Naive B cell (primary cell): ENCODE results near the gene CRB1. TPM values are rescaled to one million over a fixed set of nuclear protein-coding genes. Genes with fewer than 3 reads are reported as not detected.

ENCODE experiments used
- ATAC-seq, 2 donors: fragments of 150-1000 bp; cut with Tn5 transposase; 2 replicates each; pipeline ENCODE4 v1.10.0; 2021; ENCODE audit warnings: low read depth in 2 of 2, mild to moderate bottlenecking in 2 of 2, moderate library complexity in 2 of 2
- DNase-seq: peaks from one replicate; pipeline ENCODE4 v3.0.0; 2022
- H3K27ac Mint-ChIP-seq, 6 donors: one replicate each; pipeline ENCODE4 v1.8.0; 2020 to 2022; ENCODE audit warnings: mild to moderate bottlenecking in 6 of 6, mixed read lengths in 6 of 6, moderate library complexity in 5 of 6, inconsistent platforms in 2 of 6
- H3K27me3 Mint-ChIP-seq, 3 donors: one replicate each; pipeline ENCODE4 v1.8.0; 2021 to 2022; ENCODE audit warnings: mixed read lengths in 3 of 3, mild to moderate bottlenecking in 1 of 3
- H3K36me3 Mint-ChIP-seq, 2 donors: one replicate each; pipeline ENCODE4 v1.8.0; 2020 to 2022; ENCODE audit warnings: mixed read lengths in 2 of 2, inconsistent platforms in 1 of 2, mild to moderate bottlenecking in 1 of 2
- H3K4me1 Mint-ChIP-seq, 3 donors: one replicate each; pipeline ENCODE4 v1.8.0; 2020 to 2022; ENCODE audit warnings: mixed read lengths in 3 of 3, inconsistent platforms in 1 of 3, mild to moderate bottlenecking in 1 of 3, moderate library complexity in 1 of 3
- H3K4me3 Mint-ChIP-seq, 8 donors: one replicate each; pipeline ENCODE4 v1.8.0; 2020 to 2022; ENCODE audit warnings: mild to moderate bottlenecking in 8 of 8, mixed read lengths in 8 of 8, moderate library complexity in 8 of 8, inconsistent platforms in 2 of 8
- H3K9me3 Mint-ChIP-seq, 7 donors: one replicate each; pipeline ENCODE4 v1.8.0; 2020 to 2022; ENCODE audit warnings: mixed read lengths in 7 of 7, mild to moderate bottlenecking in 5 of 7, inconsistent platforms in 2 of 7, moderate library complexity in 1 of 7
- polyA plus RNA-seq, 6 donors: library from polyadenylated mRNA; unstranded; fragments of 300-500 nt; fragmentation: Illumina TruSeq; gene quantifications; one replicate each; pipeline ENCODE4 v1.2.3, GENCODE V29; 2021; ENCODE audit warnings: low read depth in 6 of 6

CRB1 gene
- polyA plus RNA-seq, 6 donors from 2014 or later = 0.09 to 1.4 (median 0.30) TPM; not detected in 2

DNA sequence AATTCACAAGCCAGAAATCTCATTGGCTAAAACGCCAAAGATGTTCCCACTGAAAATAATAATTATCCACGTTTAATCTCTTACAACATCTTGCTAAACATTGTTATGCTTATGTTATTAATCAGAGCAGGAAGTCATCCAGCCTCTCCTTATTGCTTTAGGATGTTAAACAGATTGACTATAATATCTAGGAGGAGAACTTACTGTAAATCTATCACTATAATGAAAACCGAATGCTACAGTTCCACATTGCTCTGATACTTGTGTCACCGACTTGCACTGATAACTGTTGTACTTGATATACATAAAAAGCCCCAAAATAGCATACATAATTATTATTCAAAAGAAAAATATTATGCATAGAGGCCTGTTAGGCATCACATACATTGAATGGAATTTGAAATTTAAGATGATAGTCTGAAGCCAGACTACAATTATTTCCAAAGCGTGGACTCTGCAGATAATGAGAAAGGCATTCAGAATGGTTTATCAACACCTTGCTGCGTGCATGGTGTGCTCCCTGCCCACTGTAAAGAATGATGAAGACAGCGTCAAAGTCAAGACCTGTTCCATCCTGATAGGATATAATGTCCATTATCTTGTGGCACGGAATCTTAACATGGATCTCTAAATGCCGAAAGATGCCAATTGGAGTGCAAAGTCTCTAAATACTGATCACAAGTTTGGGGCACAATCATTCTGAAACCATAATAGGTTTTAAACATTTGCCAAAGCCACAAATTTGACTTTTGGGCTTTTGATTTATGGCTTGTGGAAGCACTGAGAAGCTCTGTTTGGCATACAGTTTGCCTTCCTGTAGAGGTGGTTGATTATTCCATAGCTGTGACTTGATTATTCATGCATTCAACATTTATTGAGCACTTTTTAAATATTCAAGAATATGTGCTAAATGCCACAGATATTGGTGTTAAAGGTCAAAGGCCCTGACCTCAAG, 71.3 kb downstream of the CRB1 start:
- Mint-ChIP-seq H3K36me3 (no peaks in the 10 kb centered on the region), H3K4me1 (no peaks in the 10 kb centered on the region), H3K27me3 (peaks cover 6 to 18% (median 12%) of the 10 kb centered on the region in 3 donors), H3K9me3 (no peaks in the 10 kb centered on the region), H3K4me3 (no peak overlapping the region), H3K27ac (no peak overlapping the region)
- no peak for ATAC-seq
- no peak for DNase-seq

DNA sequence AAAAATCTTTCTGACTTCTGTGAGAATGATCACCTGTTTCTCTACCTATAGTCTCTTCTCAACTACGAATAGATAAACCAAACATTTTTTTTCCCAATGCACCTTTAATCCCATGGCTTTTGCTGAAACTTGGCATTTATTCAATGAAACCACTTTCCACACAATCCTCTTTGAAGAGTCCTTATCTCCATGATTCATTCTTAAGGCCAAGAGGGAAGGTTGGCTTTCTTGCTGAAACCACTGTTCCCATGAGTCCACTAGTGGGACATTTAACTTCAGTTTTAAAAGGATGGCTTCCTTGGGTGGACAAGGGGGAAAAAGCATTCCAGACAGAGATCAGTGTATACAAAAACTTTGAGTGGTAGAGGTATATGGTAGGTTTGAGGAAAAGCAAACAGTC, 73.6 kb downstream of the CRB1 start:
- Mint-ChIP-seq H3K9me3 (no peaks in the 10 kb centered on the region), H3K4me1 (no peaks in the 10 kb centered on the region), H3K36me3 (no peaks in the 10 kb centered on the region), H3K4me3 (no peak overlapping the region), H3K27ac (no peak overlapping the region), H3K27me3 (peaks cover 6 to 18% (median 12%) of the 10 kb centered on the region in 3 donors)
- no peak for ATAC-seq
- DNase-seq = no peak

DNA sequence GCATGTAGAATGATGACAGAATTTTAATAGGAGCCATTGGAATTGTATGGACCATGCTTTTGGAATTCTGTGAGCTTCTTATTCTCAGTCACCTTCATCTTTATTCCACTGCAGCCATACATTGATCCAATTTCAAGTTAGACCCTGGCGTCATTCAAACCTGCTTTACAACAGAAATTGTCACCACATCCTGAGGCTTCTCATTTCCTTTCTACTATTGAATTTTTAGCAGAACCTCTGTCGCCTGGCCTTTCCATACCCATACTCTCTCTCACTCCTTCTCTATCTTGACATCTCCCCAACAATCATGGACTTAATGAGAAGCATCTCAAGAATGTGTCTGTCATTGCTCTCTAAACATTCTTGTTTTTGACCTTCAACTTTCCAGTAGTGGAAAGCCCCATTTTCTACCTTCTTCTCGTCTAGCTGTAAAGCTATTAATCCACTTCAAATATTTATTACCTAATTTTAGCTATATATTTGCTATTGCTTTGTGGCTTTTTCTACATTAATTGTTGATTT, 74.1 kb downstream of the CRB1 start:
- Mint-ChIP-seq H3K27me3 (peaks cover 6 to 18% (median 12%) of the 10 kb centered on the region in 3 donors), H3K9me3 (no peaks in the 10 kb centered on the region), H3K4me1 (no peaks in the 10 kb centered on the region), H3K36me3 (no peaks in the 10 kb centered on the region), H3K27ac (no peak overlapping the region), H3K4me3 (no peak overlapping the region)
- ATAC-seq (no peak), DNase-seq (no peak)

DNA sequence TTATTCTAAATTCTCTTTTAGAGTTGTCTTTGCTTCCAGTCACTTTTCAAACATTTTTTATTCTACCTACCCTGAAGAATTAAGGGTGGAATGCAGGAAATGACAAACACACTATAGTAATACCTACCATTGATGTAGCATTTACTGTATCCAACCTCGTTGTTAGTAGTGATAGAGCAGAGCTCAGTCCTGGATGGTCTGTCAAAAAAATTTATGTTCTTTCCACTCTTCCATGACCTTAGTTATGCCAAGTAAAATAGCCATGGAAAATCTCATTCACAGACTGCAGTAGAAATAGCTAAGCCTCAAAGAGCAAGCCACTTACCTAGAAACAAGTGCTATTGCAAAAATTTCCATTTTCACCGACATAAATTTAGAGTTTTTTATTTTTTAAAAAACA, 74.6 kb downstream of the CRB1 start:
- Mint-ChIP-seq H3K36me3 (no peaks in the 10 kb centered on the region), H3K9me3 (no peaks in the 10 kb centered on the region), H3K27ac (no peak overlapping the region), H3K27me3 (peaks cover 6 to 18% (median 12%) of the 10 kb centered on the region in 3 donors), H3K4me1 (no peaks in the 10 kb centered on the region), H3K4me3 (no peak overlapping the region)
- DNase-seq = no peak
- ATAC-seq = no peak

DNA sequence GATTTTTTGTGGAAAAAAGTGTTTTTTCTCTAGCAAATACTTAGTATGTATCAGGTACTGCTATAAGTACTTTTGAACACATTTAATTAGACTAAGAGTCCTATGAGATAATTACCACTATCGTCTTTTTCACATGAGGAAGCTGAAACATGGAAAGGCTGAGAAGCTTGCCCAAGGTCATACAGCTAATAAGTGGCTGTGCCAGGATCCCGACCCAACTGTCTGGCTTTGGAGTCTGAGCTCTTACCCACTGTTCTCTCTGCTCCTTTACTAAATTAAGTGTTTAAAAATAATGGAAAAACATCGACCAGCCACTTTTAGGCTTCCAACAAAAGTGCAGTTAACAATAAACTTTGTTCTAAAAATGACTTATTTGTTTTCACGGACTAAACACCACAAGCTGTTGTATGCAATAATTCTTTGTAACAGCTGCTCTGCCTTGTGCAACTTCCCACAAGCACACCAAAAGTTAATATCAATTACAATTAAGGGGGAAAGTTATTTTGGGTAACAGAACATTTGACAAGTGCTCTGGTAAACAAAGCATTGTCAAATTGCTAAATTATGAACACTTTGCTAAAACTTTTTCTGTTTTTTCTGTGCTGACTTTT, 75.7 kb downstream of the CRB1 start:
- no peaks in the 10 kb centered on the region for H3K36me3 Mint-ChIP-seq
- no peak overlapping the region for H3K4me3 Mint-ChIP-seq
- no peak for DNase-seq
- no peaks in the 10 kb centered on the region for H3K4me1 Mint-ChIP-seq
- H3K27ac Mint-ChIP-seq = no peak overlapping the region
- no peak for ATAC-seq
- H3K27me3 Mint-ChIP-seq = peaks cover 6 to 18% (median 12%) of the 10 kb centered on the region in 3 donors
- no peaks in the 10 kb centered on the region for H3K9me3 Mint-ChIP-seq

DNA sequence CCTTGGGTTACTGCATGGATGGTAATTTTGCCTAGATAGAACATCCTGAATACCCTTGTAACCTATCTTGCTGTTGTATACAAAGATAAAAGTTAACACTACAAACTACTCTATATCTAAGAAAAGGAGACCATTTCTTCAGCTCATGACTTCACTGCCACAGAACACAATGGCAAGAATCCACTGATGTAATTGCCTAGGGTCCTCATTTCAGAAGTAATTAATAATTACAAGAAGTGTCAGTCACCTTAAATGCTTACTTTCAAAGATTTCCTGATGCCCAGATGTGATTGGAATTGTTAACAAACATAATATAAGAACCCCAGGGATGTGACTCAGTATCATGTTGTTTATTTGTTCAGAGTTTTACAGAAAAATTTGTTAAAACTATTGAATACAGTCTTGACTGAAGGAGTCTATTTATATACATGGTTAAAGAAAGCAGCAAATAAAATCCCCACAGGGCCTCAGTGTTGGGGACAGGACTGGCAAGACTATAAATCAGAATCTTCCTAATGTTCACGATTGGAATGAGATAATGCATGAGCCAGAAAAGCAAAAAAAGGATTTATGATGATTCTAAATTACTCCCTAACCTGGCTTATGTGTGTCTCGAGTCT, 83.9 kb downstream of the CRB1 start:
- peaks cover 0 to 6% (median 0%) of the 10 kb centered on the region in 3 donors for H3K4me1 Mint-ChIP-seq
- H3K36me3 Mint-ChIP-seq = no peaks in the 10 kb centered on the region
- H3K9me3 Mint-ChIP-seq = no peaks in the 10 kb centered on the region
- ATAC-seq = no peak
- H3K27me3 Mint-ChIP-seq = no peaks in the 10 kb centered on the region
- DNase-seq = no peak
- H3K27ac Mint-ChIP-seq = peak overlapping the region in 1 of 6 donors; percentile 4
- H3K4me3 Mint-ChIP-seq = peak overlapping the region in 1 of 8 donors; percentile 17

DNA sequence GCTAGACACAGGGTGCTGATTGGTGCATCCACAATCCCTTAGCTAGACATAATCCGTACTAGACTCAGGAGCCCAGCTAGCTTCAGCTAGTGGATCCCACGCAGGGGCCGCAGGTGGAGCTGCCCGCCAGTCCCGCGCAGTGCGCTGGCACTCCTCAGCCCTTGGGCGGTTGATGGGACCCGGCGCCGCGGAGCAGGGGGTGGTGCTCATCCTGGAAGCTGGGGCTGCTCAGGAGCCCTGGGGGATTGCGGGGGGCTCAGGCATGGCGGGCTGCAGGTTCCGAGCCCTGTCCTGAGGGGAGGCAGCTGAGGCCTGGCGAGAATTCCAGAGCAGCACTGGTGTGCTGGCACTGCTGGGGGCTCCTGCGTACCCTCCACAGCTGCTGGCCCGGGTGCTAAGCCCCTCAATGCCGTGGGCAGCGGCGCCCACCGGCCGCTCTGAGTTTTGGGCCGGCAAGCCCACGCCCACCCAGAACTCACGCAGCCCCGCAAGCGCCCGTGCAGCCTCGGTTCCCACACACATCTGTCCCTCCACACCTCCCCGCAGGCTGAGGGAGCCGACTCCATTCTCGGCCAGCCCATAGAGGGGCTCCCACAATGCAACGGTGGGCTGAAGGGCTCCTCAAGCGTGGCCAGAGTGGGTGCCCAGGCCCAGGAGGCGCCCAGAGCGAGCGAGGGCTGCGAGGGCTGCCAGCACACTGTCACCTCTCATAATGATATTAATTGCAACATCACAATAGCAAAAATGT, 87.4 kb downstream of the CRB1 start:
- ATAC-seq (no peak), DNase-seq (no peak)
- Mint-ChIP-seq H3K27ac (no peak overlapping the region), H3K4me1 (peaks cover 0 to 6% (median 0%) of the 10 kb centered on the region in 3 donors), H3K9me3 (no peaks in the 10 kb centered on the region), H3K36me3 (no peaks in the 10 kb centered on the region), H3K4me3 (no peak overlapping the region), H3K27me3 (no peaks in the 10 kb centered on the region)

DNA sequence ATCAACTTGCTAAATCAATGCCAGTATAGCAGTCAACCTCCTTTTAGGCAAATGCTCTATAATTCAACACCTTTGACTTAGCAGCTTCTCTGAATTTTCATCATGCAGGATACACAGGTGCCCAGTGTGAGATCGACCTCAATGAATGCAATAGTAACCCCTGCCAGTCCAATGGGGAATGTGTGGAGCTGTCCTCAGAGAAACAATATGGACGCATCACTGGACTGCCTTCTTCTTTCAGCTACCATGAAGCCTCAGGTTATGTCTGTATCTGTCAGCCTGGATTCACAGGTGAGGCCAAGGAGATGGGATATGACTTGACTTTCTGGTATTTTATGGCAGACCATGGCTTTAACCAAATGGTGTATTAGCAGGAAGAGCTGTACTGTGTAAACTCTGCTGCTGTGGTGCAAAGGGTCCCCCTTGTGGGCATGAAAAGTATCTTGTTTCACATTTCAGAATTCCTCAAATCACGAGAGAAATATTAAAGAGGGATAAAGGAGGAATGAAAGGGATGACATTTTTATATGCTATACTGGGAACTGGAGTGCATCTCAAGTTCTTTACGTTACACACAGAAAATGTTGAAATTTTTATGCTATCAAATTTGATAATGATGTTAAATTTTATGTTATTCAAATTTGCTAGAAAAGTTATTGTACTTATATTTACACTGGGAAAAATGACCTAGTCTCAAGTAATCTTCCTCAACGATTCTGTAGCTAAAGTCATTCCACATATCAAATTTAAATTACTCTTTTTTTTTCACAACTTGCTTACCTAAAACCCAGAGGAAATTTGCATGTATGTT, 88.9 kb downstream of the CRB1 start:
- peak overlapping the region in 1 of 6 donors; percentile 56 for H3K27ac Mint-ChIP-seq
- no peaks in the 10 kb centered on the region for H3K9me3 Mint-ChIP-seq
- peaks cover 0 to 6% (median 0%) of the 10 kb centered on the region in 3 donors for H3K4me1 Mint-ChIP-seq
- peak; percentile 21 to 35 for ATAC-seq
- DNase-seq = peak; percentile 12
- no peaks in the 10 kb centered on the region for H3K27me3 Mint-ChIP-seq
- H3K36me3 Mint-ChIP-seq = no peaks in the 10 kb centered on the region
- no peak overlapping the region for H3K4me3 Mint-ChIP-seq

DNA sequence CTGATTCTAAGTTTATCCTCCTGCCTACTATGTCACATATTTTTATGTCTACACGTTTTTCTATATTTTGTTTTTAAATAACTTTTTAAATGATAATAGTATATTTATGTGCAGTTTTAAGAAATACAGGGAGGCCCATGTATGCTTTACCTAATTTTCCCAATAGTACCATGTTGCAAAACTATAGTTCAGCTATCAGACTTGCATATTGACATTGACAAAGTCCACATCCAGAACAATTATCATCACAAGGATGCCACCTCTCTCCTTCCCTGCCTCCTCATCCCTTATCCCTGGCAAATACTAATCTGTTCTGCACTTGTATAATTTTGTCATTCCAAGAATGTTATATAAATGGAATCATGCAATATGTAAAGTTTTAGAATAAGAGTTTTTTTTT, 90.9 kb downstream of the CRB1 start:
- Mint-ChIP-seq H3K27me3 (no peaks in the 10 kb centered on the region), H3K36me3 (no peaks in the 10 kb centered on the region), H3K9me3 (no peaks in the 10 kb centered on the region), H3K4me1 (no peaks in the 10 kb centered on the region), H3K4me3 (no peak overlapping the region), H3K27ac (peak overlapping the region in 1 of 6 donors; percentile 76)
- DNase-seq (no peak), ATAC-seq (no peak)

DNA sequence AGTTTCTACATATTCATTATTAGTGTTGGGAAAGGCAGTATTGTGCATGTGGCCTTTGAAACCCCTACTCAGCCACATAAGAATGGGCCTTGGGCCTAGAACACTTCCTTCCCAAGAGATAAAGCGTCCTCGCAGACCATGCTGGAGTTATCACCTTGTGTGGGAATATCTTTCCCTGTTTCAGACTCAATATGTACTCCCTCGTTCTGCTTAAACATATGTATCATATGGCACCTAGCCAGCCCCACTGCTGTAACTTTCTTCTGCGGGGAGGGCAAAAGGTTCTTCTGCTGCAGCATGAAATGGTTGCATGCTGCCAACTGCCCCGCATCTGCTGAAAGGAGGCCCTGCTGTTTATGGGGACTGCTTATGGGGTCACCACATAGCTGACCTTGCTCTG, 92.0 kb downstream of the CRB1 start:
- no peak overlapping the region for H3K4me3 Mint-ChIP-seq
- no peak overlapping the region for H3K27ac Mint-ChIP-seq
- no peaks in the 10 kb centered on the region for H3K36me3 Mint-ChIP-seq
- ATAC-seq (no peak), DNase-seq (no peak)
- H3K27me3 Mint-ChIP-seq = no peaks in the 10 kb centered on the region
- no peaks in the 10 kb centered on the region for H3K9me3 Mint-ChIP-seq
- H3K4me1 Mint-ChIP-seq = no peaks in the 10 kb centered on the region

DNA sequence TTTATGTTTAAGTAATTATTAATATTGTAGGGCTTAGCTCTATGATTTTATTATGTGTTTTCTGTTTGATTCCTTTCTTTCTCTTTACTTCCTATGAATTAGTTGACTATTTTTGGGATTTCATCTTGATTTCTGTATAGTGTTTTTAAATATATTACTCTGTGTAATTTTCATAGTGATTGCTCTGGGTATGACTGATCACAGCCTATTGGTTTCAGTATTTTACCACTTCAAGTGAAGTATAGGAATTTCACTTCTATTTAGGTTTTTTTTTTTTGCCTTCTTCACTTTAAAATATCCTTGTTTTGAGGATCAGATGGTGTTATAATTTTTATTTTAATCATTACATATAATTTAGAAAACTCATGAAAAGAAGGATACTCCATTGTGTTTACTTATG, 94.8 kb downstream of the CRB1 start:
- no peak overlapping the region for H3K4me3 Mint-ChIP-seq
- no peaks in the 10 kb centered on the region for H3K4me1 Mint-ChIP-seq
- no peaks in the 10 kb centered on the region for H3K36me3 Mint-ChIP-seq
- H3K27ac Mint-ChIP-seq = no peak overlapping the region
- no peaks in the 10 kb centered on the region for H3K9me3 Mint-ChIP-seq
- DNase-seq = no peak
- no peaks in the 10 kb centered on the region for H3K27me3 Mint-ChIP-seq
- ATAC-seq = no peak

DNA sequence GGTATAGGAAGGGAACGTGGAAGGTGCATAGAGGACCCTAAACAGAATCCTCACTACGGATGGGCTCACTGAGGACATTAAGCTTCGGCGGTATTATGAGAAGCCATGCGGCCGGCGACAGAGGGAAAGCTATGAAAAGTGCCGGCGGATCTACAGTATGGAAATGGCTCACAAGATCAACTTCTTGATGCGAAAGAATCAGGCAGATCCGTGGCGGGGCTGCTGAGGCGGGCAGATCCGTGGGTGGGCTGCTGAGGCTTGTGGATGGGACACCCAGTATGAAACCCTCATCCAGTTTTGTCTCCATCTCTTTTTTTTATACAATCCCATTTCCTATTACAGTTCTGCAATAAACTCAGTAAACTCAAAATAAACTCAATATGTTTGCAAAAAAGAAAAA, 95.8 kb downstream of the CRB1 start:
- H3K4me3 Mint-ChIP-seq = no peak overlapping the region
- H3K4me1 Mint-ChIP-seq = no peaks in the 10 kb centered on the region
- H3K9me3 Mint-ChIP-seq = no peaks in the 10 kb centered on the region
- DNase-seq (no peak), ATAC-seq (no peak)
- H3K36me3 Mint-ChIP-seq = no peaks in the 10 kb centered on the region
- H3K27me3 Mint-ChIP-seq = no peaks in the 10 kb centered on the region
- no peak overlapping the region for H3K27ac Mint-ChIP-seq
